Cardiac fibroblast (primary cell): Measurements from ENCODE around the gene ADGRL2.

Experiments
- DNase-seq, 2 donors: peaks; one replicate each; pipeline versions ENCODE4 v3.0.0 to v3.0.0-alpha.2; 2010; ENCODE audit warnings: low read depth in 2 of 2
- H3K4me3 ChIP-seq, 2 donors: replicated peaks in 1 of 2; 1 replicate in 1 of 2; 2 replicates in 1 of 2; pipeline ENCODE4 v1.5.1; 2011; ENCODE audit warnings: low read depth in 2 of 2, low read length in 2 of 2, mild to moderate bottlenecking in 2 of 2, moderate library complexity in 1 of 2
- TF ChIP-seq, protein P1 (sequence below): IDR thresholded peaks from one replicate; pipeline ENCODE4 v1.5.1; 2011; ENCODE audit warnings: low read depth, mild to moderate bottlenecking, low read length, inconsistent platforms

Gene ADGRL2

DNA sequence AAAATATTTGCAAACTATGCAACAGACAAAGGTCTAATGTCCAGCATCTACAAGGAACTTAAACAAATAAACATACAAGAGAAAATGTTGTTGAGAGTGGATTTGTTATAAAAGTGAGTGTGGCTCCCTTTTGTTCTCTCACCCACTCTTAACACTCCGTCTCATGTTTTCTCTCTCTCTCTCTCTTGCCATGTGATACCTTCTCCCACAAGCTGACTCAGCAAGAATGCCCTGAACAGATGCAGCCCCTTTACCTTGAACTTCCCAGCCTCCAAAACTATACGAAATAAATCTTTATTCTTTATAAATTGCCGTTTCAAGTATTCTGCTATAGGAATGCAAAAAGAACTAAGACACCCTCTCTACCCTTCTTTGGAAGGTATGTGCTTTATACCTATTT lies 234.1 kb downstream of the ADGRL2 start:
- no peak overlapping the region for H3K4me3 ChIP-seq
- DNase-seq = no peak
- TF ChIP-seq, protein P1, sequence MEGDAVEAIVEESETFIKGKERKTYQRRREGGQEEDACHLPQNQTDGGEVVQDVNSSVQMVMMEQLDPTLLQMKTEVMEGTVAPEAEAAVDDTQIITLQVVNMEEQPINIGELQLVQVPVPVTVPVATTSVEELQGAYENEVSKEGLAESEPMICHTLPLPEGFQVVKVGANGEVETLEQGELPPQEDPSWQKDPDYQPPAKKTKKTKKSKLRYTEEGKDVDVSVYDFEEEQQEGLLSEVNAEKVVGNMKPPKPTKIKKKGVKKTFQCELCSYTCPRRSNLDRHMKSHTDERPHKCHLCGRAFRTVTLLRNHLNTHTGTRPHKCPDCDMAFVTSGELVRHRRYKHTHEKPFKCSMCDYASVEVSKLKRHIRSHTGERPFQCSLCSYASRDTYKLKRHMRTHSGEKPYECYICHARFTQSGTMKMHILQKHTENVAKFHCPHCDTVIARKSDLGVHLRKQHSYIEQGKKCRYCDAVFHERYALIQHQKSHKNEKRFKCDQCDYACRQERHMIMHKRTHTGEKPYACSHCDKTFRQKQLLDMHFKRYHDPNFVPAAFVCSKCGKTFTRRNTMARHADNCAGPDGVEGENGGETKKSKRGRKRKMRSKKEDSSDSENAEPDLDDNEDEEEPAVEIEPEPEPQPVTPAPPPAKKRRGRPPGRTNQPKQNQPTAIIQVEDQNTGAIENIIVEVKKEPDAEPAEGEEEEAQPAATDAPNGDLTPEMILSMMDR = no peak
